Motor neuron (in vitro differentiated cells): ENCODE data around the gene MED9. TPM values are rescaled to one million over a fixed set of nuclear protein-coding genes. Genes with fewer than 3 reads are reported as not detected.
"Not testable (repeated sequence)": the region's sequence is repeated elsewhere in the genome, so short reads cannot be mapped to it uniquely, and the experiment has no call there.

Experiments
- ATAC-seq, 8 experiments: fragments of 200-7000 bp; cut with Tn5 transposase; replicated peaks in 6 of 8; 2 replicates each; pipeline ENCODE4 v1.8.0; 2021; ENCODE audit warnings: mild to moderate bottlenecking in 8 of 8, moderate library complexity in 8 of 8
- H3K27ac ChIP-seq, 2 donors: fragments of 250-450 bp; sonication (Bioruptor Pico); 2 replicates each; pipeline ENCODE4 v1.9.0; 2021; ENCODE audit warnings: antibody characterized with exemption in 2 of 2, mild to moderate bottlenecking in 2 of 2, moderate library complexity in 1 of 2
- H3K4me1 ChIP-seq, 2 donors: fragments of 250-450 bp; sonication (Bioruptor Pico); replicated peaks in 1 of 2; 2 replicates each; pipeline ENCODE4 v1.6.1; 2021; ENCODE audit warnings: antibody characterized with exemption in 2 of 2, mild to moderate bottlenecking in 2 of 2, moderate library complexity in 1 of 2
- H3K4me3 ChIP-seq, 5 donors: fragments of 250-450 bp; sonication (Bioruptor Pico); 2 replicates each; pipeline ENCODE4 v1.9.0; 2021; ENCODE audit warnings: antibody characterized with exemption in 5 of 5, mild to moderate bottlenecking in 5 of 5, moderate library complexity in 4 of 5
- WGBS, 10 experiments: fragments of 450-650 bp; shearing (Covaris generic); methylation state at CpG; one replicate each; pipeline ENCODE4 v1.0.0; 2022; 5-methylcytosine and 5-hydroxymethylcytosine counted together
- in situ Hi-C, 9 experiments: fragments of 400-800 bp; cut with MboI; loops; one replicate each; pipeline ENCODE4 v1.15.0; 2021; ENCODE audit warnings: low sequenced_read_pairs in 9 of 9, low pct_unique_long_range_greater_than_20kb in 2 of 9; ENCODE audit not compliant: unreplicated experiment in 9 of 9
- total RNA-seq, 8 experiments: library from RNA; unstranded; fragments of 300-600 nt; gene quantifications; 2 replicates each; pipeline versions ENCODE4 v1.2.3 to v1.2.4, GENCODE V29; 2022

MED9 gene
- total RNA-seq, 8 experiments from 2014 or later: 6.5 to 23.0 (median 17.1) TPM

DNA sequence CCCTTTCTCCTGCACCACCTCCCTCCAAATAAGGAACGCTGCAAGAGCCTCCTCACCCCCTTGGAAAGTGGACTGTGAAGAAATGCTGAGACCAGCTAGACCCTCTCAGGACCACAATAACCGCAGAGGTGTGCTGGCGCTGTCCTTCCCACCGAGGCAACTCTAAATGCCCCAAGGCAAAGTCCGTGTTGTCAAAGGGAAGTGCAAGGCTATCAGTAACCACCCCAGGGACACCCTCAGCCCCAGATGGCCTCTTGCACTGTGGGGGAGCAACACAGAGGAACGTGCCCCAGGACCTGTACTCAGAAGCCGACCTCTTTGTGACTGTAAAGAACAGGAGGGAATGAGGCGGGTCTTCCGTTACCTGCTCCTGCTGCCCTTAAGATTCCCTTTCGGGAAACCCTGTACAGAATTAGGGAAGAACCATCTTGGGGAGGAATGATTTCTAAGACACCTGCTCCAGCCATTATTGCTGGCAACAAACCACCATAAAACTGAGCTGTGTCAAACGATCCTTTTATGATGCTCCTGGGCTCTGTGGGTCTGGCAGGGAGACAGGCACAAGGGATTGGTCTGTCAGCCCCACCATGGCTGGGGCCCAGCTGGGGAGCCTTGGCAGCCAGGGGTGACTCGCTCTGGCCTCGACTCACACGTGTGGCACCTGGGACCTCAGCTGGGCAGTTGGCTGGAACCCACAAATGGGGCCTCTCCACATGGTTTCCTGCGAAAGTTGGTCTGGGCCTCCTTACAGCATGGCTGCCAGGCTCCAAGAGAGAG, 14.6 kb upstream of the MED9 start:
- Histone ChIP-seq H3K4me3 (no peak overlapping the region), H3K27ac (no peak overlapping the region), H3K4me1 (peaks cover 0 to 11% of the 10 kb centered on the region in 2 donors)
- 24 to 100% (median 54%) methylated on average over 1 to 8 of the region's 15 CpGs; no CpG with 5 or more reads in 4 of the 10 experiments for WGBS, 10 experiments
- ATAC-seq: no peak
- in situ Hi-C loops: no loop called here

DNA sequence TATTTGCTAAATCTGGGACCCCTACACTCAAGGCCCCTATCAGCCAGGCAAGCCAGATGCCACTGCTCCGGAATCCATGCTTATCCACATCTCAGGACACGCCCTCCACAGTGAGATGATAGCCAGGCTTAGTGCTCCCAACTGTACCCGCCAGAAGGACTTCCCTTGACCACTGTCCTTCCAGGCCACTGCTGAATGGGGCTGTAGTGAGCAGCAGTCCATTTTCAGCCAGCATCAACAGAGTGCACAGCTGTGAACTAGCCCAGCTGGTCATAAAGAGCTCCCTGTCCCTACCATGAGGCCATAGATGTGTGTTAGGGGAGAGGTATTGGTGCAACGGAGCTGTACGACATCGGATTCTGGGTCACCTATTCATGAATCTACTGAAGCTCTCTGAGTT, 13.0 kb upstream of the MED9 start:
- in situ Hi-C loops: no loop called here
- WGBS, 10 experiments: 20 to 100% (median 90%) methylated on average over 1 to 3 of the region's 6 CpGs; no CpG with 5 or more reads in 6 of the 10 experiments
- no peak overlapping the region for H3K27ac ChIP-seq

DNA sequence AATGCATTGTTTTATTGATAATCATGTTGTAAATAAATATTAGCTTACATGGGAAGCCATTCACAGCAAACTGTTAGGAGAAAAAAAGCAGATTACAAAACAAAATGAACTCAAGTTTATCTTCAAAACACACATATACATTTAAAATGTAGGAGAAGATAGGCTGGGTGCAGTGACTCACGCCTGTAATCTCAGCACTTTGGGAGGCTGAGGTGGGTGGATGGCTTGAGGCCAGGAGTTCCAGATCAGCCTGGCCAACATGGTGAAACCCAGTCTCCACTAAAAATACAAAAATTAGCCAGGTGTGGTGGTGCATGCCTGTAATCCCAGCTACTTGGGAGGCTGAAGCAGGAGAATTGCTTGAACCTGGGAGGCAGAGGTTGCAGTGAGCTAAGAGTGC, 10.9 kb upstream of the MED9 start:
- H3K27ac ChIP-seq, H3K4me3 ChIP-seq, ATAC-seq, in situ Hi-C loops: not testable (repeated sequence)
- 20% methylated on average over 1 of the region's 1 CpG; no CpG with 5 or more reads in 9 of the 10 experiments for WGBS, 10 experiments
- peaks cover 0 to 16% of the 10 kb centered on the region in 2 donors for H3K4me1 ChIP-seq

More for the DNA sequence above, 13.0 kb upstream of the MED9 start:
- no peak for ATAC-seq
- Histone ChIP-seq H3K4me1 (peaks cover 0 to 13% of the 10 kb centered on the region in 2 donors), H3K4me3 (no peak overlapping the region)

GRCh38 chr17:17466511-17466910, 10.3 kb upstream of the MED9 start:
- no peak for ATAC-seq
- Histone ChIP-seq H3K4me3 (no peak overlapping the region), H3K4me1 (peaks cover 0 to 16% of the 10 kb centered on the region in 2 donors), H3K27ac (no peak overlapping the region)
- 0 to 94% (median 63%) methylated on average over 1 to 4 of the region's 5 CpGs; no CpG with 5 or more reads in 3 of the 10 experiments for WGBS, 10 experiments
- in situ Hi-C loops: no loop called here

GRCh38 chr17:17467016-17467415, 9.8 kb upstream of the MED9 start:
- in situ Hi-C loops: no loop called here
- Histone ChIP-seq H3K4me1 (peaks cover 0 to 18% of the 10 kb centered on the region in 2 donors), H3K4me3 (no peak overlapping the region), H3K27ac (no peak overlapping the region)
- no peak for ATAC-seq
- WGBS, 10 experiments: 0 to 87% (median 48%) methylated on average over 3 to 5 of the region's 5 CpGs; no CpG with 5 or more reads in 1 of the 10 experiments

DNA sequence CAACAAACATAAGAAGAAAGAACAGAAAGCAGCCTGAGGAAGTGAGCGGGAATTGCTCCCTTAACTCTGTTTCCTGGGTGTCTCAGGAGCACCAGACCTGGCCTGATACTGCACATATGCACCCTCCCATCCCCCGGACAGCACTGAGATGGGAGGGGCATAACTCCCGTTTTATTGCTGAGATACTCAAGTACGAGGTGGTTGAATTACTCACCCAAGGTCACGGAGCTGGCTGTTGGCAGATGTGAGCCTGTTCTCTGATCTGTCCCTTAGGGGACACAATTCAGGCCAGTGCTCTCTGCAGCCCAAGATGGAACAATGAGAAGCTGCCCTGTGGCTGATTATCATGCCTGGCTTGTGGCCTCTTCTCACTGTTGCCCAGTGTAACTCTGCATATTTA, 9.1 kb upstream of the MED9 start:
- Histone ChIP-seq H3K27ac (no peak overlapping the region), H3K4me3 (no peak overlapping the region), H3K4me1 (peaks cover 3 to 25% of the 10 kb centered on the region in 2 donors)
- in situ Hi-C loops: no loop called here
- peak in 3 of 8 experiments; percentile 19 to 52 (median 48) for ATAC-seq
- 8 to 80% (median 45%) methylated on average over 1 to 5 of the region's 5 CpGs; no CpG with 5 or more reads in 2 of the 10 experiments for WGBS, 10 experiments

DNA sequence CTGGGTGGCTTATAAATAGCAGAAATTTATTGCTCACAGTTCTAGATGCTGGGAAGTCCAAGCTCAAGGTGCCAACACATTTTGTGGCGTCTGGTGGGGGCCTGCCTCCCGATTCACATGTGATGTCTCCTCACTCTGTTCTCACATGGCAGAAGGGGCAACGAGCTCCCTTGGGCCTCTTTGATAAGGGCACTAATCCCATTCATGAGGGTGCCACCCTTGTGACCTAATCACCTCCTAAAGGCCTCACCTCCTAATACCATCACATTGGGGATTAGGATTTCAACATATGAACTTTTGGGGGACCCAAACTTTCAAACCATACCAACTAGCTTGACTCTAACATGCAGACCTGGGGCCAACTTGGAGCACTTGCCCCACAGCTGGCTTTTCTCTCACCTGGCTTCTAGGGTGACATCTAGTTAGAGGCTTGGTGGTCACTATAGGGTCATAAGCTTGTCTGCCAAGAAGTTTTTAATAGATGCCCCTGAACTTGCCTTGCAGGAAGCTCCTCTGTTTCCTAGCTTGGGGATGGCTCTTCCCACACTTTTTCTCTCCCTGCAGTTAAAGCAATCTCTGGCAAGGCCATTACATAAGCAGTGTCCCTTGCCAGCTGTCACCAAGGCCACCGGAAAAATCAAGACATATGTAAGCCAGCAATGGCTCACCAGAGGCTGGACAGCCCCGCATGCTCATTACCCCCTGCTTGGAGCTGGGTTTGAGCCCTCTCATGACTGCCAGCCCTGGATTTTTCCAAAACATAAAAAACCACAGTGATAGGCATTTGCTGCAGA, 8.4 kb upstream of the MED9 start:
- Histone ChIP-seq H3K4me1 (peaks cover 4 to 27% of the 10 kb centered on the region in 2 donors), H3K27ac (no peak overlapping the region), H3K4me3 (no peak overlapping the region)
- in situ Hi-C loops: no loop called here
- WGBS, 10 experiments: 0 to 100% (median 40%) methylated on average over 1 to 3 of the region's 5 CpGs; no CpG with 5 or more reads in 5 of the 10 experiments
- ATAC-seq: no peak

- in situ Hi-C loops: no loop called here
- H3K4me3 ChIP-seq: no peak overlapping the region
- no peak for ATAC-seq
- WGBS, 10 experiments: 93 to 100% (median 97%) methylated on average over 3 to 4 of the region's 4 CpGs; no CpG with 5 or more reads in 6 of the 10 experiments
- no peak overlapping the region for H3K27ac ChIP-seq
- peaks cover 4 to 27% of the 10 kb centered on the region in 2 donors for H3K4me1 ChIP-seq
Measured at GRCh38 chr17:17469358-17469757, 7.4 kb upstream of the MED9 start.

DNA sequence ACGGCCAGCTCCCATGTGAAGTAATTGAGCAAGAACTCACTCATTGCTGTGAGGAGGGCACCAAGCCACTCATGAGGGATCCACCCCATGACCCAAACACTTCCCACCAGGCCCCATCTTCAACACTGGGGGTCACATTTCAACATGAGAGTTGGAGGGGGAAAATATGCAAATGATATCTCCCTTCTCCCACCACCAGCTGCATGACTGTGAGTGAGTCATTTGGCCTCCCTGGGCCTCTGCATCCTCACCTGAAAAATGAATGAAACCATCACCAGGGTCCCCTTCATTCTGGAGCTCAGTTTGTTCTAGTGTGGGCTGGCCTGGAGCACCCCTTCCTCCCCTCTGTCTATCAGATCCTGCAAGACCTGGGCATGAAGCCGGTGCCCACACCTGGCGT, 6.8 kb upstream of the MED9 start:
- no peak for ATAC-seq

DNA sequence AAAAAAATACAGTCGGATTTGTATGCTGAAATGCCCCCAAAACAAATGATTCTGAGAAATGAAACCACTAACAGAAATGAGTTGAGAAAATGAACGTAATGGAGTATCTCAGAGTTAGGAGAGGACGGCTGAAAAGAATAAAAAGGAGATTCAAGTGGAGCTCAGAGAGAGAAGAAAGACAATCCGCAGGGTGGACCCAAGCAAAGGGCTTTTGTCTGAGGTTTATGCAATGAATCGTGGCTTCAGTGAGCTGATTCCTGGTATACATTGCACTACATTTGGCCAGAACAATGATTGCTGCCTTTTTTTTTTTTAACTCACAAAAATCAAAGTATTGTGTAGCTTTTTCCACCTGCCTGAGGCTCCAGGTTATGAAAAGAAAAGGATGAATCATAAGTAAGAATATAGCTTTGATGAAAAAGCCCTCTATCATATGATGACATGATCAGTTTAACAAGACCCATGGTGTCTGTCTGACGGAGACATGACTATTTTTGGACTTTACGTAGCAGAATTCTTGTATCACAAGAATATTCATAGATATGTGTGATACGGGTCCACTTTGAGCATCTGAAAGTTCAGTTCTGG, 4.4 kb upstream of the MED9 start:
- 2 to 47% (median 19%) methylated on average over 4 to 8 of the region's 8 CpGs for WGBS, 10 experiments
- H3K4me1 ChIP-seq: peaks cover 7 to 21% of the 10 kb centered on the region in 2 donors
- in situ Hi-C loops: no loop called here
- peak in 5 of 8 experiments; percentile 20 to 40 (median 35) for ATAC-seq
- H3K27ac ChIP-seq: peak overlapping the region in 1 of 2 donors; percentile 58
- H3K4me3 ChIP-seq: no peak overlapping the region

More for the DNA sequence above, 6.8 kb upstream of the MED9 start:
- Histone ChIP-seq H3K27ac (no peak overlapping the region), H3K4me1 (peaks cover 4 to 30% of the 10 kb centered on the region in 2 donors), H3K4me3 (no peak overlapping the region)
- in situ Hi-C loops: no loop called here
- WGBS, 10 experiments: 0 to 100% methylated on average over 1 of the region's 3 CpGs; no CpG with 5 or more reads in 8 of the 10 experiments

DNA sequence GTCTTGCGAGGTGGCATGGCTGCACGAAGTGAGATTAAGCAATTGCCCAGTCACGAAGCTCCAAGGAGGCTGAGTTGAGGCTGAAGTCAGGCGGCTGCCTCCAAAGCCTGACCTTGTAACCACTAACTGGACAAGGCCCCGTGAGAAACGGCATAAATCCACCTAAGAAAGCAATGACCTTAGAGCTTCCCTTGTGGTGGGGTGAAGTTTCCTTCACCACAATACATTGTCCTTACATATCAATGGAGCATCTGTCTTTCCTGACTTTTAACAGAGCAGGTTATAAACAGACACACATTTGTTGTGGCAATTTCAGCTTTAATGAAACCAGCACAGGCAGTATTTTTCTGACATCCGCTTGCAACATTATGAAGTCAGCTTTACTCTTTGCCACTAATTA, 2.5 kb upstream of the MED9 start:
- in situ Hi-C loops: no loop called here
- 0 to 72% (median 34%) methylated on average over 1 to 7 of the region's 7 CpGs for WGBS, 10 experiments
- no peak overlapping the region for H3K4me3 ChIP-seq
- H3K27ac ChIP-seq: no peak overlapping the region
- no peak for ATAC-seq
- peaks cover 18 to 32% of the 10 kb centered on the region in 2 donors for H3K4me1 ChIP-seq

DNA sequence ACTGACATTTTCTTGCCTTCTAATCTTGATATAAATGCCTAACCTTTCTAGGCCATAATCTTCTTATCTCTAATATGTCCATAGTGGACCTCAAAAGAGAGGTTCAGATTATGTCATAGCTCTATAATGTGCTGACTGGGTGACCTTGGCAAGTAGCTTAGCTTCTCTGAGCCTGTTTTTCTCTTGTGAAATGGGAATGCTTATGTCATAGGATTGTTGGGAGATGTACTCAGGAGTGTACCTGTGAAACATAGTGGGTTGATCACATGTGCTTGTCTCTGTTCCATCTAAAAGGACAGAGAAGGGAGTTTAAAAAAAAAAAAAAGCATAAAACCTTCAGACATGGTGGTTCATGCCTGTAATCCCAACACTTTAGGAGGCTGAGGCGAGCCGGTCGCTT, 2.4 kb downstream of the MED9 start:
- no peak overlapping the region for H3K4me3 ChIP-seq
- ATAC-seq: no peak
- WGBS, 10 experiments: 84 to 100% (median 96%) methylated on average over 2 to 3 of the region's 3 CpGs; no CpG with 5 or more reads in 5 of the 10 experiments
- peaks cover 14 to 18% of the 10 kb centered on the region in 2 donors for H3K4me1 ChIP-seq
- in situ Hi-C loops: loop anchor here in 1 of 9 experiments (25.0 kb wide), 1 partner anchor 158 kb away; no protein-coding TSS in a partner anchor
- H3K27ac ChIP-seq: no peak overlapping the region
